CD4-positive, alpha-beta memory T cell (primary cell): ENCODE data around the gene OOSP2. TPM values are rescaled to one million over a fixed set of nuclear protein-coding genes. Genes with fewer than 3 reads are reported as not detected.
"Not testable (repeated sequence)": the region's sequence is repeated elsewhere in the genome, so short reads cannot be mapped to it uniquely, and the experiment has no call there.

Source experiments
- CTCF ChIA-PET: fragments of 350-600 bp; sonication (Branson Sonifier 250); formaldehyde crosslinking; loops from one replicate; lab custom pipeline; 2021; ENCODE audit warnings: inconsistent platforms; ENCODE audit not compliant: partially characterized antibody; lab: Charles Lee
- POLR2A ChIA-PET: fragments of 350-600 bp; sonication (Branson Sonifier 250); formaldehyde crosslinking; loops from one replicate; lab custom pipeline; 2021; ENCODE audit not compliant: partially characterized antibody; lab: Charles Lee
- DNase-seq, 5 donors: peaks; one replicate each; pipeline versions ENCODE4 v3.0.0 to v3.0.0-alpha.2; 2020 to 2022; ENCODE audit warnings: mixed read lengths in 1 of 5
- H3K27ac ChIP-seq: one replicate; pipeline ENCODE4 v1.7.0; 2013; ENCODE audit warnings: low read depth, low read length
- H3K27me3 ChIP-seq: 2 replicates; pipeline ENCODE4 v1.7.0; 2013; ENCODE audit warnings: mild to moderate bottlenecking, low read length, moderate library complexity; ENCODE audit not compliant: insufficient read depth
- H3K36me3 ChIP-seq: 2 replicates; pipeline ENCODE4 v1.7.0; 2013; ENCODE audit warnings: mild to moderate bottlenecking, low read length, moderate library complexity; ENCODE audit not compliant: insufficient read depth
- H3K4me1 ChIP-seq: 2 replicates; pipeline ENCODE4 v1.7.0; 2013; ENCODE audit warnings: mild to moderate bottlenecking, low read length, moderate library complexity; ENCODE audit not compliant: insufficient read depth
- H3K4me3 ChIP-seq, 2 donors: one replicate each; pipeline ENCODE4 v1.7.0; 2013; ENCODE audit warnings: low read length in 2 of 2, mild to moderate bottlenecking in 1 of 2
- H3K9me3 ChIP-seq, 2 donors: one replicate each; pipeline ENCODE4 v1.7.0; 2013; ENCODE audit warnings: low read length in 2 of 2, control low read depth in 1 of 2; ENCODE audit not compliant: control insufficient read depth in 1 of 2
- H3K27ac Mint-ChIP-seq, 7 donors: one replicate each; pipeline ENCODE4 v1.8.0; 2020 to 2021; ENCODE audit warnings: mixed read lengths in 7 of 7, mild to moderate bottlenecking in 6 of 7, inconsistent platforms in 3 of 7, moderate library complexity in 3 of 7
- H3K27me3 Mint-ChIP-seq, 2 donors: one replicate each; pipeline ENCODE4 v1.8.0; 2020 to 2021; ENCODE audit warnings: mixed read lengths in 2 of 2
- H3K36me3 Mint-ChIP-seq, 2 donors: one replicate each; pipeline ENCODE4 v1.8.0; 2020 to 2021; ENCODE audit warnings: mixed read lengths in 2 of 2, inconsistent platforms in 1 of 2, mild to moderate bottlenecking in 1 of 2
- H3K4me1 Mint-ChIP-seq, 4 donors: one replicate each; pipeline ENCODE4 v1.8.0; 2020 to 2021; ENCODE audit warnings: mixed read lengths in 4 of 4, mild to moderate bottlenecking in 1 of 4
- H3K4me3 Mint-ChIP-seq, 8 donors: one replicate each; pipeline ENCODE4 v1.8.0; 2020 to 2021; ENCODE audit warnings: mixed read lengths in 8 of 8, mild to moderate bottlenecking in 7 of 8, moderate library complexity in 6 of 8, inconsistent platforms in 3 of 8
- H3K9me3 Mint-ChIP-seq, 8 donors: one replicate each; pipeline ENCODE4 v1.8.0; 2020 to 2021; ENCODE audit warnings: mixed read lengths in 8 of 8, mild to moderate bottlenecking in 5 of 8, inconsistent platforms in 3 of 8, moderate library complexity in 1 of 8
- intact Hi-C: fragments of 100-400 bp; cut with micrococcal nuclease; formaldehyde crosslinking; loops from one replicate; pipeline ENCODE4 v1.15.1; 2023
- polyA plus RNA-seq, 2 donors: library from polyadenylated mRNA; unstranded; fragments of 300-500 nt; fragmentation: Illumina TruSeq; gene quantifications; one replicate each; pipeline ENCODE4 v1.2.3, GENCODE V29; 2021
- total RNA-seq, 2 experiments: library from RNA; stranded (reverse); gene quantifications; one replicate each; pipeline ENCODE4 v1.2.3, GENCODE V29; 2021

Gene OOSP2
- total and polyA plus RNA-seq, 4 experiments from 2014 or later, result not detected

DNA sequence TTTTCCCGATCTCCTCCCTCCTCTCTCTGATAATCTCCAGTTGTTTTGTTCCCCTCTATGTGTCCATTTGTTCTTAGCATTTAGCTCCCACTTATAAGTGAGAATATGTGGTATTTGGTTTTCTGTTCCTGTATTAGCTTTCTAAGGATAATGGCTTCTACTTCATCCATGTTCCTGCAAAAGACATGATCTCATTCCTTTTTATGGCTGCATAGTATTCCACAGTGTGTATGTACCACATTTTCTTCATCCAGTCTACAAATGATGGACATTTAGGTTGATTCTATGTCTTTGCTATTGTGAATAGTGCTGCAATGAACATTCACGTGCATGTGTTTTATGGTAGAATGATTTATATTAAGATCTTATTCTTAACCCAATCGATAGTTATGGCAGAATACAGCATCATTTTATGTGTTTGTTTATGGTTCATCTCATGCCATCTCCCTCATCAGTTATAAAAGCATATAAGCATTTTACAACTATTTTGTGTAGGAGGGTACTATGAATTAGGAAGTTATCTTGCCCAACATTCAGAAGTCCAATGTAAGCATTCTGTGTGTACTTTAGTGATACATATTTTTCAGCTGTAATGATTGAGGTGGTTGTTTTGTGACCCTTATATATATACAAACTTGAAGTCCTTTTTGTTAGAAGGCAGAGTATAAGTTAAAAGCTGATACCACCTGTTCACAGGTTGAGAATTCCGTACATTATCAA is 19.5 kb downstream of the OOSP2 start:
- no peak overlapping the region for H3K4me3 Mint-ChIP-seq

GRCh38 chr11:60064111-60064510 is 23.9 kb downstream of the OOSP2 start:
- Mint-ChIP-seq H3K9me3 (peaks cover 0 to 3% (median 0%) of the 10 kb centered on the region in 8 donors), H3K36me3 (no peaks in the 10 kb centered on the region), H3K4me3 (no peak overlapping the region), H3K27ac (no peak overlapping the region), H3K4me1 (no peaks in the 10 kb centered on the region), H3K27me3 (peaks cover 3 to 5% of the 10 kb centered on the region in 2 donors)
- Histone ChIP-seq H3K9me3 (no peaks in the 10 kb centered on the region), H3K36me3 (no peaks in the 10 kb centered on the region), H3K4me1 (no peaks in the 10 kb centered on the region), H3K27ac (no peak overlapping the region), H3K27me3 (no peaks in the 10 kb centered on the region), H3K4me3 (no peak overlapping the region)
- ChIA-PET CTCF (no interaction called here), POLR2A (no interaction called here)
- DNase-seq, result no peak
- intact Hi-C loops, result no loop called here

More for the DNA sequence above, 19.5 kb downstream of the OOSP2 start:
- no peaks in the 10 kb centered on the region for H3K4me1 Mint-ChIP-seq
- H3K9me3 ChIP-seq, result no peaks in the 10 kb centered on the region
- H3K27ac ChIP-seq, result no peak overlapping the region
- no peaks in the 10 kb centered on the region for H3K4me1 ChIP-seq
- no peak for DNase-seq
- intact Hi-C loops, result no loop called here
- no peaks in the 10 kb centered on the region for H3K36me3 Mint-ChIP-seq
- H3K27me3 Mint-ChIP-seq, result peaks cover 10 to 14% of the 10 kb centered on the region in 2 donors
- H3K27ac Mint-ChIP-seq, result no peak overlapping the region
- H3K36me3 ChIP-seq, result no peaks in the 10 kb centered on the region
- H3K4me3 ChIP-seq, result no peak overlapping the region
- CTCF ChIA-PET, result no interaction called here
- POLR2A ChIA-PET, result no interaction called here
- peaks cover 0 to 3% (median 0%) of the 10 kb centered on the region in 8 donors for H3K9me3 Mint-ChIP-seq
- H3K27me3 ChIP-seq, result no peaks in the 10 kb centered on the region

- Histone ChIP-seq H3K4me1 (no peaks in the 10 kb centered on the region), H3K4me3 (no peak overlapping the region), H3K27ac (no peak overlapping the region), H3K27me3 (no peaks in the 10 kb centered on the region), H3K36me3 (no peaks in the 10 kb centered on the region), H3K9me3 (no peaks in the 10 kb centered on the region)
- H3K4me3 Mint-ChIP-seq, result no peak overlapping the region
- intact Hi-C loops, result no loop called here
- CTCF ChIA-PET, result no interaction called here
- H3K27me3 Mint-ChIP-seq, result peaks cover 2 to 6% of the 10 kb centered on the region in 2 donors
- H3K36me3 Mint-ChIP-seq, result no peaks in the 10 kb centered on the region
- no peak for DNase-seq
- H3K9me3 Mint-ChIP-seq, result no peaks in the 10 kb centered on the region
- H3K27ac Mint-ChIP-seq, result no peak overlapping the region
- POLR2A ChIA-PET, result no interaction called here
- no peaks in the 10 kb centered on the region for H3K4me1 Mint-ChIP-seq
Observed at GRCh38 chr11:60065801-60066200, 25.6 kb downstream of the OOSP2 start.

DNA sequence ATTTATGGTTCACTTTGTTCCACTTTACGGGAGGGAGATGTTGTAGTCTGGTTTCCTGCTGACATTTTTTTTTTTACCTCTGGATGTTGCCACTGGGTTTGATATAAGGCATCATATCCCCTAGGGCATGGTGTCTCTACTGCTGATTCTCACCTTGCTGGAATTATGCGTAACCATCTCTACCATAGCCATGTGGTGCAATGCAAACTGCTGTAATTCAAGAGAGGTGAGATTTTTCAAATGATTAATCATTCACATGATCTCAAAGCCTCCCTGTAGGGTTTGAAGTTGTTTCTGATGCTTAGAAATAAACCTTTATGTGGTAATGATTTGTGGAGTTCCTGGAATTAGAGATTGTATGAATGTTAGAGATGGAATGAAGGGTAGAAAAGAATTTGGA is 29.2 kb downstream of the OOSP2 start:
- Histone ChIP-seq H3K27ac (no peak overlapping the region), H3K27me3 (no peaks in the 10 kb centered on the region), H3K36me3 (no peaks in the 10 kb centered on the region), H3K9me3 (no peaks in the 10 kb centered on the region), H3K4me3 (no peak overlapping the region), H3K4me1 (no peaks in the 10 kb centered on the region)
- Mint-ChIP-seq H3K27me3 (peaks cover 0 to 7% of the 10 kb centered on the region in 2 donors), H3K9me3 (peaks cover 0 to 5% (median 1%) of the 10 kb centered on the region in 8 donors), H3K4me3 (no peak overlapping the region), H3K27ac (no peak overlapping the region), H3K36me3 (no peaks in the 10 kb centered on the region), H3K4me1 (no peaks in the 10 kb centered on the region)
- ChIA-PET POLR2A (no interaction called here), CTCF (no interaction called here)
- intact Hi-C loops, result no loop called here
- DNase-seq, result no peak

DNA sequence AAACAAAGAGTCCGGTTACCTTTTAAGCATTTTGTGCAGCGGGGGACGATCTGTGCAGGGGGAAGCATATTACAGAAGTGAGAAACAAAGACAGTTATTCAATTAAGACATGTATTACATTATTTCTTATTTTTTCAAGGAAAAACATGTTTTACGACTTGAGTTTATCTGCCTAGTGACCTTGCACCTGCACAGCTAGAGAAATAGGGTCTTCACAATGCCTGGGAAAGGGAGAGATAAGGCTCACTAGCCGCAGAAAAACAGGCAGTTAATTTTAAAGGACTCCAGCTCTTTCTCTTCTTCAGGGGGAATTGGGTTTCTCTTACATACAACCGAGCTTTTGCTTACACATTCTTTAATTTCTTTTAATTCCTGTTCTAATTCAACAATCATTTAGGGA is 31.4 kb downstream of the OOSP2 start:
- POLR2A ChIA-PET, DNase-seq, H3K4me1 Mint-ChIP-seq, H3K4me3 ChIP-seq, H3K27ac Mint-ChIP-seq, H3K4me1 ChIP-seq, H3K27me3 ChIP-seq, H3K27ac ChIP-seq, H3K36me3 Mint-ChIP-seq, H3K36me3 ChIP-seq, H3K4me3 Mint-ChIP-seq, intact Hi-C loops, H3K9me3 Mint-ChIP-seq, H3K9me3 ChIP-seq, H3K27me3 Mint-ChIP-seq, CTCF ChIA-PET: not testable (repeated sequence)

- intact Hi-C loops, result no loop called here
- ChIA-PET POLR2A (no interaction called here), CTCF (no interaction called here)
- no peak for DNase-seq
- no peaks in the 10 kb centered on the region for H3K9me3 ChIP-seq
- no peak overlapping the region for H3K4me3 ChIP-seq
- H3K36me3 ChIP-seq, result no peaks in the 10 kb centered on the region
- no peaks in the 10 kb centered on the region for H3K27me3 ChIP-seq
- Mint-ChIP-seq H3K27me3 (peaks cover 2 to 4% of the 10 kb centered on the region in 2 donors), H3K9me3 (peaks cover 0 to 6% (median 4%) of the 10 kb centered on the region in 8 donors), H3K36me3 (no peaks in the 10 kb centered on the region), H3K4me1 (no peaks in the 10 kb centered on the region), H3K27ac (no peak overlapping the region), H3K4me3 (no peak overlapping the region)
- no peaks in the 10 kb centered on the region for H3K4me1 ChIP-seq
- no peak overlapping the region for H3K27ac ChIP-seq
Observed at GRCh38 chr11:60077216-60077817, 37.1 kb downstream of the OOSP2 start.

GRCh38 chr11:60077981-60078380 is 37.8 kb downstream of the OOSP2 start:
- no peaks in the 10 kb centered on the region for H3K4me1 Mint-ChIP-seq
- CTCF ChIA-PET, result no interaction called here
- intact Hi-C loops, result no loop called here
- no peak overlapping the region for H3K4me3 ChIP-seq
- no peak overlapping the region for H3K27ac ChIP-seq
- POLR2A ChIA-PET, result no interaction called here
- DNase-seq, result no peak
- H3K4me3 Mint-ChIP-seq, result no peak overlapping the region
- H3K27me3 Mint-ChIP-seq, result peaks cover 2 to 4% of the 10 kb centered on the region in 2 donors
- H3K27me3 ChIP-seq, result no peaks in the 10 kb centered on the region
- H3K4me1 ChIP-seq, result no peaks in the 10 kb centered on the region
- H3K27ac Mint-ChIP-seq, result no peak overlapping the region
- H3K36me3 ChIP-seq, result no peaks in the 10 kb centered on the region
- no peaks in the 10 kb centered on the region for H3K9me3 ChIP-seq
- H3K9me3 Mint-ChIP-seq, result peaks cover 0 to 6% (median 4%) of the 10 kb centered on the region in 8 donors
- no peaks in the 10 kb centered on the region for H3K36me3 Mint-ChIP-seq
